HK-2 (cell line): ENCODE measurements around the gene ARL16.

Source experiments
- DNase-seq: peaks from one replicate; pipeline ENCODE4 v3.0.0-alpha.2; 2018; ENCODE audit not compliant: unreplicated experiment

The ARL16 gene

GRCh38 chr17:81644496-81644895, 39.1 kb downstream of the ARL16 start:
- no peak for DNase-seq

- peak; percentile 76 for DNase-seq
Observed at GRCh38 chr17:81641825-81642489, 41.6 kb downstream of the ARL16 start.

GRCh38 chr17:81640011-81640410, 43.6 kb downstream of the ARL16 start:
- no peak for DNase-seq

- DNase-seq, result no peak
Observed at GRCh38 chr17:81638683-81639082, 44.9 kb downstream of the ARL16 start.

- DNase-seq, result peak; percentile 92
Observed at GRCh38 chr17:81636505-81637288, 46.9 kb downstream of the ARL16 start, which contains the start of the genes NPLOC4 and TSPAN10. TSS of gene NPLOC4 (minus strand) at chr17:81637112. CDS start at chr17:81636930, 182 bp downstream. TSS of gene TSPAN10 (plus strand) at chr17:81637196. CDS start at chr17:81642413, 5,217 bp downstream.

GRCh38 chr17:81635973-81636504, 47.6 kb downstream of the ARL16 start:
- DNase-seq, result no peak

GRCh38 chr17:81635431-81635830, 48.2 kb downstream of the ARL16 start:
- DNase-seq, result no peak

- no peak for DNase-seq
Observed at GRCh38 chr17:81631482-81631881, 52.1 kb downstream of the ARL16 start.
